PFSK-1 (cell line): ENCODE data around the gene RASSF1.

Experiments
- POLR2AphosphoS5 ChIP-seq: IDR thresholded peaks from 2 replicates; pipeline ENCODE4 v1.6.1; 2012; ENCODE audit warnings: low read depth, mild to moderate bottlenecking, control low read depth, low read length, moderate library complexity
- SIN3A ChIP-seq: IDR thresholded peaks from 2 replicates; pipeline ENCODE4 v1.6.1; 2012; ENCODE audit warnings: mild to moderate bottlenecking, low read length, moderate library complexity, borderline replicate concordance; ENCODE audit not compliant: insufficient read depth
- TAF1 ChIP-seq: IDR thresholded peaks from 2 replicates; pipeline ENCODE4 v1.6.1; 2012; ENCODE audit warnings: low read length, control low read depth, borderline replicate concordance; ENCODE audit not compliant: insufficient read depth
- TF ChIP-seq, protein P1 (sequence below), 2 experiments: IDR thresholded peaks; 2 replicates each; pipeline versions ENCODE4 v1.6.1 to v1.8.0; 2011 to 2012; ENCODE audit warnings: low read depth in 2 of 2, low read length in 2 of 2, control low read depth in 1 of 2, inconsistent platforms in 1 of 2, mild to moderate bottlenecking in 1 of 2, moderate library complexity in 1 of 2; ENCODE audit not compliant: insufficient read depth in 1 of 2

DNA sequence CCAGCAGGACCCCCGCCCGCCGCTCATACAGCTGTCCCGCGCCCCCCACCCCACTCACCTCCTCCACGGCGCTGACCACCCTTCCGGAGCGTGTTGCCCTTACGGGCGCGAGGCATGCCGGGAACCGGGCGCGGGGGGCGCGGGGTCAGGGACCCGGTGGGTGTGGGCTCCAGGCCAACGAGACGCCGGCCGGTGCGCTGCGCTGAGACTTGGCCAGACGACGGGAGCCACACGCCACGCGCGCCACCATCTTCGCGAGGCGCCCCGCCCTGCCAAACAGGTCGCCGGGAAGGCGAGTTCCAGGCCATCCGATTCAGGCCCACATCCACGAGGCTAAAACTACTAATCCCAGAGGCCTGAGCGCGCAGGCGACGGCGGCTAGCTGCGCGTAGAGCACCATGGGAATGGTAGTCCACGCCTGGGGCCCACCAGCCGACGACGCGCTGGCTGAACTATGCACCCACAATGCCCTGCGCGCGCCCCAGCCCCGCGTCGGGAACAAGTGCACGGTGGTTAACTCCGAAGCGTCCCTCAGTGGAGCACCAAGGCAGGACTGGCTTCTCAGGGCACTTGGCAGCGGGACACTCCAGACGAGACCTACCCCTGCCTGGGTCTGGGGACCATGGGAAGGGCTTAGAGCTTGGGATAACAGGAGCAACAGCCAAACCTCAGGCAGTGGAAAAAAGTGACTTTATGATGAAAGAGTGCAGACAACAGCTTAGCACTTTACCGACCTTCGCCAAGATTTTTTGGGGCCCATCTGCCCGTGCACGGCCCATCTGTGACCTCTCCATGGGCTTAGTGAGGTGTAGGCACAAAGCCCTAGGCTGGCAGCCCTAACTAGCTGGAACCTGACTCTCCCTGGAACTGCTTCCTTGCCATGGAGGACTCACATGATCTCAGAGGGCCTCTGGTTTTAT is 48.2 kb downstream of the RASSF1 start, which contains the start of gene IFRD2:
- TF ChIP-seq POLR2AphosphoS5 (peak; percentile 79), TAF1 (no peak; the same call in 1 of the 2 replicates), SIN3A (no peak)
- TF ChIP-seq, protein P1, sequence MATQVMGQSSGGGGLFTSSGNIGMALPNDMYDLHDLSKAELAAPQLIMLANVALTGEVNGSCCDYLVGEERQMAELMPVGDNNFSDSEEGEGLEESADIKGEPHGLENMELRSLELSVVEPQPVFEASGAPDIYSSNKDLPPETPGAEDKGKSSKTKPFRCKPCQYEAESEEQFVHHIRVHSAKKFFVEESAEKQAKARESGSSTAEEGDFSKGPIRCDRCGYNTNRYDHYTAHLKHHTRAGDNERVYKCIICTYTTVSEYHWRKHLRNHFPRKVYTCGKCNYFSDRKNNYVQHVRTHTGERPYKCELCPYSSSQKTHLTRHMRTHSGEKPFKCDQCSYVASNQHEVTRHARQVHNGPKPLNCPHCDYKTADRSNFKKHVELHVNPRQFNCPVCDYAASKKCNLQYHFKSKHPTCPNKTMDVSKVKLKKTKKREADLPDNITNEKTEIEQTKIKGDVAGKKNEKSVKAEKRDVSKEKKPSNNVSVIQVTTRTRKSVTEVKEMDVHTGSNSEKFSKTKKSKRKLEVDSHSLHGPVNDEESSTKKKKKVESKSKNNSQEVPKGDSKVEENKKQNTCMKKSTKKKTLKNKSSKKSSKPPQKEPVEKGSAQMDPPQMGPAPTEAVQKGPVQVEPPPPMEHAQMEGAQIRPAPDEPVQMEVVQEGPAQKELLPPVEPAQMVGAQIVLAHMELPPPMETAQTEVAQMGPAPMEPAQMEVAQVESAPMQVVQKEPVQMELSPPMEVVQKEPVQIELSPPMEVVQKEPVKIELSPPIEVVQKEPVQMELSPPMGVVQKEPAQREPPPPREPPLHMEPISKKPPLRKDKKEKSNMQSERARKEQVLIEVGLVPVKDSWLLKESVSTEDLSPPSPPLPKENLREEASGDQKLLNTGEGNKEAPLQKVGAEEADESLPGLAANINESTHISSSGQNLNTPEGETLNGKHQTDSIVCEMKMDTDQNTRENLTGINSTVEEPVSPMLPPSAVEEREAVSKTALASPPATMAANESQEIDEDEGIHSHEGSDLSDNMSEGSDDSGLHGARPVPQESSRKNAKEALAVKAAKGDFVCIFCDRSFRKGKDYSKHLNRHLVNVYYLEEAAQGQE (IDR thresholded peaks at IDR 0.05; ENCODE audit: insufficient read depth in 1 of 2, low read depth in 2 of 2, low read length in 2 of 2): no peak
